GM19043 (cell line): ENCODE measurements around the gene TBX21.

ENCODE experiments used
- ATAC-seq: cut with Tn5 transposase; IDR thresholded peaks from one replicate; pipeline ENCODE4 v1.9.1; 2021; ENCODE audit warnings: low read depth; ENCODE audit not compliant: unreplicated experiment

TBX21 gene

GRCh38 chr17:47712330-47713023, 20.6 kb upstream of the TBX21 start:
- no peak for ATAC-seq

- ATAC-seq, result no peak
Measured at GRCh38 chr17:47713980-47714700, 18.9 kb upstream of the TBX21 start.

- ATAC-seq, result no peak
Measured at GRCh38 chr17:47714773-47715396, 18.2 kb upstream of the TBX21 start.

GRCh38 chr17:47715669-47716325, 17.2 kb upstream of the TBX21 start:
- ATAC-seq, result no peak

- ATAC-seq, result no peak
Measured at GRCh38 chr17:47716375-47716774, 16.7 kb upstream of the TBX21 start.

GRCh38 chr17:47717261-47717697, 15.8 kb upstream of the TBX21 start:
- ATAC-seq, result no peak

- no peak for ATAC-seq
Measured at GRCh38 chr17:47717979-47718621, 14.9 kb upstream of the TBX21 start.

- no peak for ATAC-seq
Measured at GRCh38 chr17:47718634-47719405, 14.2 kb upstream of the TBX21 start.

GRCh38 chr17:47719411-47720152, 13.5 kb upstream of the TBX21 start:
- no peak for ATAC-seq

GRCh38 chr17:47720196-47720595, 12.8 kb upstream of the TBX21 start:
- ATAC-seq, result no peak

- ATAC-seq, result no peak
Measured at GRCh38 chr17:47720754-47721533, 12.1 kb upstream of the TBX21 start.

- no peak for ATAC-seq
Measured at GRCh38 chr17:47721725-47722124, 11.3 kb upstream of the TBX21 start.

GRCh38 chr17:47724705-47725104, 8.3 kb upstream of the TBX21 start:
- ATAC-seq, result no peak

GRCh38 chr17:47725446-47726111, 7.5 kb upstream of the TBX21 start:
- no peak for ATAC-seq

GRCh38 chr17:47726796-47727703, 6.0 kb upstream of the TBX21 start:
- no peak for ATAC-seq

- no peak for ATAC-seq
Measured at GRCh38 chr17:47727704-47728036, 5.4 kb upstream of the TBX21 start.

- no peak for ATAC-seq
Measured at GRCh38 chr17:47728214-47728877, 4.7 kb upstream of the TBX21 start.
